ENCODE measurements around the gene WWOX. TPM values are rescaled to one million over a fixed set of nuclear protein-coding genes. Genes with fewer than 3 reads are reported as not detected.

Gene WWOX
- polyA plus RNA-seq, 1 donor (not counting 4 experiments of a cell fraction or from before 2014, with no cell fraction given), result 5.1 TPM

DNA sequence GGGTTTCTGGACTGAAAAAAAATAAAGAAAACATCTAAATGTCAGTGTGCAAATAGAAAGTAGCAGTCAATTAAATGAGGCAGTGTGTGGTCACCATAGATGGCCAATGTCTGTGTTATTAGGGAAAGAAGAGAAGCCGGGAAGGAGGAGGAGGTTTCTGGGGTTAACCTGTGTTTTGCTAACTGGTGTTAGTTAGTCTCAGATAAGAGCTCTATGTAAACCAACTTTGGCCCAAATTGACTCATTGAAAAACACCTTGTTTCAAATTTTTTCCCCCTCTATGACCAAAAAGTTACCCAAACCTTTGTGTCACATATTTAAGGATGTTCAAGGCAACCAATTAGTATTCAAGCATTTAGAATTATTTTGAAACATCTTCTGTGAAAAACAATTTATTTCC lies 970.2 kb downstream of the WWOX start:
- peaks cover 6% of the 10 kb centered on the region for H3K27me3 ChIP-seq (ENCODE audit: control insufficient read depth, extremely low read depth, insufficient read depth, low read length)
- no peak overlapping the region for H3K9ac ChIP-seq (ENCODE audit: control insufficient read depth, extremely low read depth, insufficient read depth, low read length)
- H2AFZ ChIP-seq (ENCODE audit: control insufficient read depth, low read length), result no peak overlapping the region
- H3K4me2 ChIP-seq (ENCODE audit: control insufficient read depth, extremely low read depth, insufficient read depth, low read depth, low read length), result no peak overlapping the region
- no peaks in the 10 kb centered on the region for H3K79me2 ChIP-seq (ENCODE audit: control insufficient read depth, insufficient read depth, low read length)
- peaks cover 14% of the 10 kb centered on the region for H3K4me1 ChIP-seq (ENCODE audit: control insufficient read depth, extremely low read depth, insufficient read depth, low read length)
- H3K27ac ChIP-seq (ENCODE audit: control insufficient read depth, insufficient read depth, low read length), result no peak overlapping the region
- TF ChIP-seq EZH2 (IDR thresholded peaks at IDR 0.05; ENCODE audit: low read length), result no peak
- TF ChIP-seq, protein P1, sequence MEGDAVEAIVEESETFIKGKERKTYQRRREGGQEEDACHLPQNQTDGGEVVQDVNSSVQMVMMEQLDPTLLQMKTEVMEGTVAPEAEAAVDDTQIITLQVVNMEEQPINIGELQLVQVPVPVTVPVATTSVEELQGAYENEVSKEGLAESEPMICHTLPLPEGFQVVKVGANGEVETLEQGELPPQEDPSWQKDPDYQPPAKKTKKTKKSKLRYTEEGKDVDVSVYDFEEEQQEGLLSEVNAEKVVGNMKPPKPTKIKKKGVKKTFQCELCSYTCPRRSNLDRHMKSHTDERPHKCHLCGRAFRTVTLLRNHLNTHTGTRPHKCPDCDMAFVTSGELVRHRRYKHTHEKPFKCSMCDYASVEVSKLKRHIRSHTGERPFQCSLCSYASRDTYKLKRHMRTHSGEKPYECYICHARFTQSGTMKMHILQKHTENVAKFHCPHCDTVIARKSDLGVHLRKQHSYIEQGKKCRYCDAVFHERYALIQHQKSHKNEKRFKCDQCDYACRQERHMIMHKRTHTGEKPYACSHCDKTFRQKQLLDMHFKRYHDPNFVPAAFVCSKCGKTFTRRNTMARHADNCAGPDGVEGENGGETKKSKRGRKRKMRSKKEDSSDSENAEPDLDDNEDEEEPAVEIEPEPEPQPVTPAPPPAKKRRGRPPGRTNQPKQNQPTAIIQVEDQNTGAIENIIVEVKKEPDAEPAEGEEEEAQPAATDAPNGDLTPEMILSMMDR (optimal IDR thresholded peaks at IDR 0.05 in 1 of 3, IDR thresholded peaks at IDR 0.05 in 1 of 3, conservative IDR thresholded peaks at IDR 0.05 in 1 of 3; ENCODE audit: extremely low read depth in 1 of 3, insufficient read depth in 2 of 3, low read length in 3 of 3), result no peak
- no peak for DNase-seq (ENCODE audit: low read depth, low spot score)
- no peaks in the 10 kb centered on the region for H3K9me3 ChIP-seq (ENCODE audit: control insufficient read depth, low read depth, low read length)
- H3K4me3 ChIP-seq (ENCODE audit: control insufficient read depth in 2 of 3, extremely low read depth in 1 of 3, insufficient read depth in 2 of 3, low read depth in 1 of 3, low read length in 3 of 3), result no peak overlapping the region
- no peak for FAIRE-seq
- no peaks in the 10 kb centered on the region for H4K20me1 ChIP-seq (ENCODE audit: control insufficient read depth, extremely low read depth, insufficient read depth, low read length)
- no peaks in the 10 kb centered on the region for H3K36me3 ChIP-seq (ENCODE audit: control insufficient read depth in 2 of 2, extremely low read depth in 1 of 2, insufficient read depth in 2 of 2, low read length in 2 of 2)
- dilution Hi-C loops (cut with MboI; ENCODE audit: extremely low pct_ligation_motif_present, low sequenced_read_pairs), result no loop called here
- H3K9me1 ChIP-seq (ENCODE audit: control insufficient read depth, extremely low read depth, insufficient read depth, low read length), result no peaks in the 10 kb centered on the region

DNA sequence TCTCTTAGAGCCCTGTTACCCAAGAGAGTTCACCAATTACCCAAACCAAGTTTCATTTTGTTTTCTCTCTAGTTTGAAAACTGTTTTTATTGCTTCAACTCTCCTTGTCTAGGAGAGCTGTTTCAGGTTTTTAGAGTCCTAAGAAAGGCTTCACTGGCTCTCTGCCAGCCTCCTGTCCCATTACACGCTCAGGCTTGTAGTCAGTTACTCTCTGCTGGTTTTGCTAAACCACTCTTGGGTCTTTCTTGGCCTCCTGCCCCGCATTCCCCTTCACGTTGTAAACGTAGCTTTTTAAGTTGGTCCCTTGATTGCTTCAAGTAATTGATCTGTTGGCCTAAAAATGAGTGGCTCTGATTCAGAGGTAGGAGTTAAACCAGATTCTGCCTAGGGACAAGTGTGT lies 972.0 kb downstream of the WWOX start:
- no peak overlapping the region for H3K27ac ChIP-seq (ENCODE audit: control insufficient read depth, insufficient read depth, low read length)
- no peak for DNase-seq (ENCODE audit: low read depth, low spot score)
- peak; percentile 53 for FAIRE-seq

More for the DNA sequence above, 972.0 kb downstream of the WWOX start:
- H4K20me1 ChIP-seq (ENCODE audit: control insufficient read depth, extremely low read depth, insufficient read depth, low read length), result no peaks in the 10 kb centered on the region
- no peaks in the 10 kb centered on the region for H3K79me2 ChIP-seq (ENCODE audit: control insufficient read depth, insufficient read depth, low read length)
- no peaks in the 10 kb centered on the region for H3K36me3 ChIP-seq (ENCODE audit: control insufficient read depth in 2 of 2, extremely low read depth in 1 of 2, insufficient read depth in 2 of 2, low read length in 2 of 2)
- H3K9ac ChIP-seq (ENCODE audit: control insufficient read depth, extremely low read depth, insufficient read depth, low read length), result no peak overlapping the region
- H3K4me1 ChIP-seq (ENCODE audit: control insufficient read depth, extremely low read depth, insufficient read depth, low read length), result peaks cover 14% of the 10 kb centered on the region
- no peaks in the 10 kb centered on the region for H3K27me3 ChIP-seq (ENCODE audit: control insufficient read depth, extremely low read depth, insufficient read depth, low read length)
- H2AFZ ChIP-seq (ENCODE audit: control insufficient read depth, low read length), result no peak overlapping the region
- no peak overlapping the region for H3K4me3 ChIP-seq (ENCODE audit: control insufficient read depth in 2 of 3, extremely low read depth in 1 of 3, insufficient read depth in 2 of 3, low read depth in 1 of 3, low read length in 3 of 3)
- dilution Hi-C loops (cut with MboI; ENCODE audit: extremely low pct_ligation_motif_present, low sequenced_read_pairs), result no loop called here
- no peaks in the 10 kb centered on the region for H3K9me1 ChIP-seq (ENCODE audit: control insufficient read depth, extremely low read depth, insufficient read depth, low read length)
- no peak overlapping the region for H3K4me2 ChIP-seq (ENCODE audit: control insufficient read depth, extremely low read depth, insufficient read depth, low read depth, low read length)
- no peak for TF ChIP-seq EZH2 (IDR thresholded peaks at IDR 0.05; ENCODE audit: low read length)
- TF ChIP-seq, protein P1 (optimal IDR thresholded peaks at IDR 0.05 in 1 of 3, IDR thresholded peaks at IDR 0.05 in 1 of 3, conservative IDR thresholded peaks at IDR 0.05 in 1 of 3; ENCODE audit: extremely low read depth in 1 of 3, insufficient read depth in 2 of 3, low read length in 3 of 3), result no peak
- no peaks in the 10 kb centered on the region for H3K9me3 ChIP-seq (ENCODE audit: control insufficient read depth, low read depth, low read length)

All from keratinocyte (primary cell).